Measurements from ENCODE around the gene SPATA12.

The SPATA12 gene

GRCh38 chr3:57019057-57019456 is 41.4 kb upstream of the SPATA12 start:
- DNase-seq (ENCODE audit: low read depth): no peak
- H3K4me3 ChIP-seq (ENCODE audit: low read depth, low read length): no peak overlapping the region
- no peak for TF ChIP-seq CTCF (IDR thresholded peaks at IDR 0.05; ENCODE audit: low read depth, low read length, missing control alignments)

- H3K4me3 ChIP-seq (ENCODE audit: low read depth, low read length): no peak overlapping the region
- TF ChIP-seq CTCF (IDR thresholded peaks at IDR 0.05; ENCODE audit: low read depth, low read length, missing control alignments): no peak
- DNase-seq (ENCODE audit: low read depth): no peak
Observed at GRCh38 chr3:57025237-57025636, 35.2 kb upstream of the SPATA12 start.

GRCh38 chr3:57026944-57027343 is 33.5 kb upstream of the SPATA12 start:
- no peak overlapping the region for H3K4me3 ChIP-seq (ENCODE audit: low read depth, low read length)
- no peak for DNase-seq (ENCODE audit: low read depth)
- TF ChIP-seq CTCF (IDR thresholded peaks at IDR 0.05; ENCODE audit: low read depth, low read length, missing control alignments): no peak

- no peak for DNase-seq (ENCODE audit: low read depth)
- H3K4me3 ChIP-seq (ENCODE audit: low read depth, low read length): no peak overlapping the region
- no peak for TF ChIP-seq CTCF (IDR thresholded peaks at IDR 0.05; ENCODE audit: low read depth, low read length, missing control alignments)
Observed at GRCh38 chr3:57029383-57029782, 31.1 kb upstream of the SPATA12 start.

GRCh38 chr3:57029924-57030323 is 30.5 kb upstream of the SPATA12 start:
- H3K4me3 ChIP-seq (ENCODE audit: low read depth, low read length): no peak overlapping the region
- no peak for DNase-seq (ENCODE audit: low read depth)
- no peak for TF ChIP-seq CTCF (IDR thresholded peaks at IDR 0.05; ENCODE audit: low read depth, low read length, missing control alignments)

GRCh38 chr3:57030721-57031120 is 29.7 kb upstream of the SPATA12 start:
- H3K4me3 ChIP-seq (ENCODE audit: low read depth, low read length): no peak overlapping the region
- DNase-seq (ENCODE audit: low read depth): no peak
- no peak for TF ChIP-seq CTCF (IDR thresholded peaks at IDR 0.05; ENCODE audit: low read depth, low read length, missing control alignments)

GRCh38 chr3:57031631-57032541 is 28.6 kb upstream of the SPATA12 start:
- TF ChIP-seq CTCF (IDR thresholded peaks at IDR 0.05; ENCODE audit: low read depth, low read length, missing control alignments): no peak
- no peak overlapping the region for H3K4me3 ChIP-seq (ENCODE audit: low read depth, low read length)
- DNase-seq (ENCODE audit: low read depth): no peak
